Mammary epithelial cell (primary cell): ENCODE results near the gene ABI1.

Experiments
- CTCF ChIP-seq, 2 donors: IDR thresholded peaks in 1 of 2; conservative IDR thresholded peaks in 1 of 2; 2 replicates each; pipeline ENCODE4 v1.5.1; 2011 to 2012; ENCODE audit warnings: inconsistent platforms in 2 of 2, low read length in 2 of 2, mild to moderate bottlenecking in 2 of 2, control low read depth in 1 of 2, low read depth in 1 of 2; ENCODE audit not compliant: insufficient read depth in 1 of 2; ENCODE audit errors: extremely low read depth in 1 of 2
- EZH2 ChIP-seq: IDR thresholded peaks from 2 replicates; pipeline ENCODE4 v1.6.1; 2012; ENCODE audit warnings: low read length, inconsistent platforms, borderline replicate concordance

GRCh38 chr10:26770069-26770468 is 90.7 kb downstream of the ABI1 start:
- TF ChIP-seq EZH2 (no peak), CTCF (conservative IDR thresholded peaks at IDR 0.05 in 1 of 2, IDR thresholded peaks at IDR 0.05 in 1 of 2; ENCODE audit: extremely low read depth in 1 of 2, insufficient read depth in 1 of 2, low read depth in 1 of 2, low read length in 2 of 2) (no peak)
